ENCODE results near the gene CCDC3.

DNA sequence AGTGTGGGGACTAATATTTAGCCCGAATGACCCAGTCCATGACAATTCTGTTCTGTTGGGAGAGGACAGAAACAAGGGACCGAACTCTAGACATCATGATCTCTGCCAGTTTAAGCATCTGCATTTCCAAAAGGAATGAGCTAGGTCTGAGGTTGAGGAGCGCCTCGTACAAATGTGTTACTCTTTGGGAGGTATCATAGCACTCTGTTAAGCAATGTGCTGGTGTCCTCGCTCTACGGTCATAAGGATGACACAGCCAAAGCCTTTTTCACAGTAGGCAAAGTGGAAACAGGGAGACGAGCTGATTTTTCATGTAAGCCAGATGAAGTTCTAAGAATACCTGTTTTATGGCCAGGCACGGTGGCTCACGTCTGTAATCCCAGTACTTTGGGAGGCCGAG lies 15.4 kb upstream of the CCDC3 start:
- TF ChIP-seq TAF1 (IDR thresholded peaks at IDR 0.05; ENCODE audit: low read depth) (no peak), SMC3 (conservative IDR thresholded peaks at IDR 0.05; ENCODE audit: poor library complexity) (no peak), RAD21 (conservative IDR thresholded peaks at IDR 0.05) (no peak), EP300 (conservative IDR thresholded peaks at IDR 0.05; ENCODE audit: poor library complexity, severe bottlenecking) (no peak), MXI1 (conservative IDR thresholded peaks at IDR 0.05; ENCODE audit: poor library complexity, severe bottlenecking) (no peak), POLR2AphosphoS5 (IDR thresholded peaks at IDR 0.05) (no peak), EZH2 (IDR thresholded peaks at IDR 0.05; ENCODE audit: borderline replicate concordance, insufficient read depth, low read length, poor library complexity, severe bottlenecking) (no peak)
- TF ChIP-seq, protein P1, sequence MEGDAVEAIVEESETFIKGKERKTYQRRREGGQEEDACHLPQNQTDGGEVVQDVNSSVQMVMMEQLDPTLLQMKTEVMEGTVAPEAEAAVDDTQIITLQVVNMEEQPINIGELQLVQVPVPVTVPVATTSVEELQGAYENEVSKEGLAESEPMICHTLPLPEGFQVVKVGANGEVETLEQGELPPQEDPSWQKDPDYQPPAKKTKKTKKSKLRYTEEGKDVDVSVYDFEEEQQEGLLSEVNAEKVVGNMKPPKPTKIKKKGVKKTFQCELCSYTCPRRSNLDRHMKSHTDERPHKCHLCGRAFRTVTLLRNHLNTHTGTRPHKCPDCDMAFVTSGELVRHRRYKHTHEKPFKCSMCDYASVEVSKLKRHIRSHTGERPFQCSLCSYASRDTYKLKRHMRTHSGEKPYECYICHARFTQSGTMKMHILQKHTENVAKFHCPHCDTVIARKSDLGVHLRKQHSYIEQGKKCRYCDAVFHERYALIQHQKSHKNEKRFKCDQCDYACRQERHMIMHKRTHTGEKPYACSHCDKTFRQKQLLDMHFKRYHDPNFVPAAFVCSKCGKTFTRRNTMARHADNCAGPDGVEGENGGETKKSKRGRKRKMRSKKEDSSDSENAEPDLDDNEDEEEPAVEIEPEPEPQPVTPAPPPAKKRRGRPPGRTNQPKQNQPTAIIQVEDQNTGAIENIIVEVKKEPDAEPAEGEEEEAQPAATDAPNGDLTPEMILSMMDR (IDR thresholded peaks at IDR 0.05; ENCODE audit: poor library complexity, severe bottlenecking) = no peak
- TF ChIP-seq, protein P2, sequence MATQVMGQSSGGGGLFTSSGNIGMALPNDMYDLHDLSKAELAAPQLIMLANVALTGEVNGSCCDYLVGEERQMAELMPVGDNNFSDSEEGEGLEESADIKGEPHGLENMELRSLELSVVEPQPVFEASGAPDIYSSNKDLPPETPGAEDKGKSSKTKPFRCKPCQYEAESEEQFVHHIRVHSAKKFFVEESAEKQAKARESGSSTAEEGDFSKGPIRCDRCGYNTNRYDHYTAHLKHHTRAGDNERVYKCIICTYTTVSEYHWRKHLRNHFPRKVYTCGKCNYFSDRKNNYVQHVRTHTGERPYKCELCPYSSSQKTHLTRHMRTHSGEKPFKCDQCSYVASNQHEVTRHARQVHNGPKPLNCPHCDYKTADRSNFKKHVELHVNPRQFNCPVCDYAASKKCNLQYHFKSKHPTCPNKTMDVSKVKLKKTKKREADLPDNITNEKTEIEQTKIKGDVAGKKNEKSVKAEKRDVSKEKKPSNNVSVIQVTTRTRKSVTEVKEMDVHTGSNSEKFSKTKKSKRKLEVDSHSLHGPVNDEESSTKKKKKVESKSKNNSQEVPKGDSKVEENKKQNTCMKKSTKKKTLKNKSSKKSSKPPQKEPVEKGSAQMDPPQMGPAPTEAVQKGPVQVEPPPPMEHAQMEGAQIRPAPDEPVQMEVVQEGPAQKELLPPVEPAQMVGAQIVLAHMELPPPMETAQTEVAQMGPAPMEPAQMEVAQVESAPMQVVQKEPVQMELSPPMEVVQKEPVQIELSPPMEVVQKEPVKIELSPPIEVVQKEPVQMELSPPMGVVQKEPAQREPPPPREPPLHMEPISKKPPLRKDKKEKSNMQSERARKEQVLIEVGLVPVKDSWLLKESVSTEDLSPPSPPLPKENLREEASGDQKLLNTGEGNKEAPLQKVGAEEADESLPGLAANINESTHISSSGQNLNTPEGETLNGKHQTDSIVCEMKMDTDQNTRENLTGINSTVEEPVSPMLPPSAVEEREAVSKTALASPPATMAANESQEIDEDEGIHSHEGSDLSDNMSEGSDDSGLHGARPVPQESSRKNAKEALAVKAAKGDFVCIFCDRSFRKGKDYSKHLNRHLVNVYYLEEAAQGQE (IDR thresholded peaks at IDR 0.05; ENCODE audit: borderline replicate concordance) = no peak

Data from neural cell (in vitro differentiated cells).